HG02943 (cell line): Measurements from ENCODE around the gene ZNF280B.
"Not testable (repeated sequence)": the region's sequence is repeated elsewhere in the genome, so short reads cannot be mapped to it uniquely, and the experiment has no call there.

Experiments used
- ATAC-seq: cut with Tn5 transposase; IDR thresholded peaks from one replicate; pipeline ENCODE4 v1.9.1; 2021; ENCODE audit warnings: mild to moderate bottlenecking, low read depth, moderate library complexity; ENCODE audit not compliant: unreplicated experiment

ZNF280B gene

GRCh38 chr22:22465782-22466181, 42.8 kb downstream of the ZNF280B start:
- ATAC-seq, result no peak

- ATAC-seq, result no peak
Observed at GRCh38 chr22:22465094-22465602, 43.4 kb downstream of the ZNF280B start.

DNA sequence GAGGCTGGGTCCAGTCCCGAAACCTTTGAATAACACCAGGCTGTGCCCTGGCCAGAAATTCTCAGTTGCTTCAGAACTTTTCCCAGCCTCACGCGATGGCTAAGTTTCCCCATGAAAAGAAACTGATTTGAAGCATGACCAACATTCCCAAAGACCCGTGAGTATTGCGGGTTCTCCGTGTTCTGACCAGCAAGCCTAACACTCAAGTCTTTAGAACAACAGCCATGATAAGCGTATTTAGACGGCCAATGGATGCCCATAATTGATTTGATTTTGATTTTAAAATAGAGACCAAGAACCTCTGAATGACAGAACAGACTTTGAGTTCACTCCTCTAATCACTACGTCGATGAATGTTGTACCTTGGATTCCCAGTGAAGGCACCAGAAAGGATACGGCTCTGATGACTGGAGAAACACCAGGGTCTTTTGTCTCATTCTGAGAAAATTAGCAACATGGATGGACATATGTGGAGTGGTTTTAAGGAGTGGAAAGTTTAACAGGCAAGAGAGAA, 43.9 kb downstream of the ZNF280B start:
- ATAC-seq, result no peak

GRCh38 chr22:22463855-22464540, 44.5 kb downstream of the ZNF280B start:
- ATAC-seq, result no peak

DNA sequence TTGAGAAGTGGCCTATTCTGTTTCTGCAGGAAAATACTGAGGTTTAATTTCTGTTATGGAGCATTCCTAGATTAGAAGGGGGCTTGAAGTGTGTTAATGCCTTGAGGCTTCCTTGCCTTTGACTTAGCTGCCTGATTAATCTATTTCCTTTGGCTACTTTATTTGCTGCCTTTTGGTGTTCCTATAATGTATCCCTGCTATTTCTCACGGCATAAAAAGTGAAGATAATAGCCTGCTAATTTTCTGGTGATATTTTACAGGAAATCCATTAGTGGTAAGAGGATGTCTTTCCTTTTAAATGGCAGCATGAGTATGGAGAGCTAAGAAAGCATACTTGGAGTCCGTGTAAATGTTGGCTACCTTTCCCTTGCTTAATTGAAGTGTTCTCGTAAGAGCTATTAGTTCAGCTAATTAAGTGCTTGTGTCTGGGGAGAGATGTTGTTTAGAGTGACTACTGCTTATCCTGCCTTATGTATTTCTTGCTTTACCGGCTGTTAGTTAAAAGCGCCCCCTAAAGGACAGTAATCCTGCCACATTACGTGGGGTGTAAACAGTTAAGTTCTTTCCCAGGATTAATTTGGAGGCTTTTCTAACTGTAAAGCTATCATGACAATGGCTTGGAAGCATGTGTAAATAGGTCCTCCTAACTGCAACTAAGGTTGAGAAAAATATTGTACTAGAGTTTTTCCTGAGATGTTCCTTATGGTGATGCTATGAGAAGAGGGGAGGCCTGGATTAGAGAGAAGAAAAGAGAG, 45.6 kb downstream of the ZNF280B start:
- no peak for ATAC-seq

DNA sequence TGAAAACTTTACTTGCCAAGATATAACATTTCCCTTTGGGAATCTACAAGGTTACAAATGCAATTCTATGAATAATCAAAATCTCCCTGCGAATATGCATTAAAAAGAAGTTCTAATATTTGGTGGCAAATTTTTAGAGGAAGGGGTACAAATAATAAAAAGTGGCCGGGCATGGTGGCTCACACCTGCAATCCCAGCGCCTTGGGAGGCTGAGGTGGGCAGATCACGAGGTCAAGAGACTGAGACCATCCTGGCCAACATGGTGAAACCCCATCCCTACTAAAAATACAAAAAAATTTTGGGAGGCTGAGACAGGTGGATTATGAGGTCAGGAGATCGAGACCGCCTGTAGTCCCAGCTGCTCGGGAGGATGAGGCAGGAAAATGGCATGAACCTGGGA, 47.0 kb downstream of the ZNF280B start:
- no peak for ATAC-seq

GRCh38 chr22:22461111-22461510, 47.4 kb downstream of the ZNF280B start:
- no peak for ATAC-seq

DNA sequence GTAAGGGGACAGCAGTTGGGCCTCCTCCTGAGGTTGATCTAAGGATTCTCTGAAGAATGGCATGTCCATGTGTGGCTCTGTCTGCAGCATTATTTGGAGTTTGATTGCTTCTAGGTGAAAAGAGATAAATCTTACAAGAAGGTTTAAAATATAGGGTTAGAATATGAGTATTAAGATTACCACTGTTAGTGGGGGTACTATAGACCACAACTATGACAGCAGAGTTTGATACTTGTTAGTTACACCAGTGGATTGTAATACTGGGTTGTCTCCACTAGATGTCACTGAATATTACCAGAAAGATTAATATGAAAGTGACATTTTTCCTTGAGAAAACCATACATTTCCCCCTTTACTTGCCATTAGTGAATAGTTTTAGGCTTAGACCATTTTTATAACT, 47.9 kb downstream of the ZNF280B start:
- no peak for ATAC-seq

DNA sequence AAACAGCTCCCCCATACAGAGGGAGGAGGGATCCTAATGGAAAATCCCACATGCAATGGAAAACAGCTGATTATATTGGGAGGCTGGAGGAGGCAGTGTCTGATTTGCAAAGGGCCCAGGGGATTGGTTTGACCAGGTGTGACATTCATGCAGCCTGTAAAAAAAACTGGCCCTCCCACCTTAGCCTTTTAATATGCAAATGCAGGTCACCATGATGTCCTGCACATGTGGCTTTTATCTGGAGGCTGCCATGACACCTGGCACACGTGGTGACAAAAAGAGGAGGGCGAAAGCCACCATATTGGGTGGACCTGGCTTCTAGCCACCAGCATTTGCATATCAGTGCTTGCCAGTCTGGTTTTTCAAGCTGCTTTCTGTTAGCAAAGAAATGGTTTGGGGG, 48.5 kb downstream of the ZNF280B start:
- no peak for ATAC-seq

- ATAC-seq, result no peak
Observed at GRCh38 chr22:22458896-22459588, 49.5 kb downstream of the ZNF280B start.

DNA sequence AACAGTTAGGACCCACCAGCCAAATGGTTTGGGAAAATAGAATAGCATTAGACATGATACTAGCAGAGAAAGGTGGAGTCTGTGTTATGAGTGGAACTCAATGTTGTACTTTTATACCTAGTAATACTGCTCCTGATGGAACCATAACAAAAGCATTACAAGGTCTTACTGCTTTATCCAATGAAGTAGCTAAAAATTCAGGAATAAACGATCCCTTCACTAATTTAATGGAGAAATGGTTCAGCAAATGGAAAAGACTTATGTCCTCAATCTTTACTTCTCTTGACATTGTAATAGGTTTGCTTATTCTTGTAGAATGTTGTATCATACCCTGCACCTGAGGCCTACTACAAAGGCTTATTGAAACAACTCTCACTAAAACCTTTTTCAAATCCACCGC, 50.2 kb downstream of the ZNF280B start:
- ATAC-seq, result no peak

DNA sequence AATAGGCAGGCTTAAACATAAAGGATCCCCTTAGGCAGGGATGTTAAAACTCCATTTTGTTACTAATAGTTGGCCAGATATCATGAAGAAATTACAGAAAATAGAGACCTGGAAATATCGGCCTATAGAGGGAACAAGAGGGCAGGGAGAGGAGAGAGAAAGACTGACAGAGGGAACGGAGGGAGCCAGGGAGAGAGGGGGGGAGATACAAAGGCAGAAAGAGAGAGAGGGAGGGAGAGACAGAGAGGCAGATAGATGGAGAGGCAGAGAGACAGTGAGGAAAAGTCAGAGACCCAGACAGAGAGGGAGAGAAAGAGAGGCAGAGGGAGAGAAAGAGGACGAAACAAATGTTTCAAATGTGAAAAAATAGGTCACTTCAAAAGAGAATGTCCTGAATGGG, 53.5 kb downstream of the ZNF280B start:
- ATAC-seq, result no peak

- no peak for ATAC-seq
Observed at GRCh38 chr22:22452996-22453686, 55.4 kb downstream of the ZNF280B start.

DNA sequence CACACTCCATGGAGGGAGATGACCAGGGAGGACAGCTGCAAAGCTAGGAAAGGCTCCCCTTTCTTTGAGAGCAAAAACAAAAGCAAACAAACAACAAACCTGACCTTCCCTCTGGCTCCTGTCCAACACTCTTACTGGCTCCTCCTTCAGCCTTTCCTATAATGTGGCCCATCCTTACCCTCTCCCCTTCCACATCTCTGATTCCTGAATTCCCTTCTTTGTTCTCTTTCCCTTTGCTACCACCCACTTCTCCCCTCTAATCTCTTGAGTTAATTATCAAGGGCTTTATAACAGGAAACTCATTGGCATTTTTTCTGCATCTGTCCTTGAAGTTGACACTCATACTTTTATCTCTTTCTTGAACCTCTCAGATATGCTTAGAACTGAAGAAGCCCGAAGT, 56.3 kb downstream of the ZNF280B start:
- ATAC-seq, result no peak

- peak; percentile 73 for ATAC-seq
Observed at GRCh38 chr22:22450343-22450839, 58.2 kb downstream of the ZNF280B start.

GRCh38 chr22:22449819-22450218, 58.7 kb downstream of the ZNF280B start:
- ATAC-seq, result no peak

- no peak for ATAC-seq
Observed at GRCh38 chr22:22446517-22446916, 62.0 kb downstream of the ZNF280B start.

- not testable (repeated sequence) for ATAC-seq
Observed at GRCh38 chr22:22444007-22444589, 64.4 kb downstream of the ZNF280B start.

DNA sequence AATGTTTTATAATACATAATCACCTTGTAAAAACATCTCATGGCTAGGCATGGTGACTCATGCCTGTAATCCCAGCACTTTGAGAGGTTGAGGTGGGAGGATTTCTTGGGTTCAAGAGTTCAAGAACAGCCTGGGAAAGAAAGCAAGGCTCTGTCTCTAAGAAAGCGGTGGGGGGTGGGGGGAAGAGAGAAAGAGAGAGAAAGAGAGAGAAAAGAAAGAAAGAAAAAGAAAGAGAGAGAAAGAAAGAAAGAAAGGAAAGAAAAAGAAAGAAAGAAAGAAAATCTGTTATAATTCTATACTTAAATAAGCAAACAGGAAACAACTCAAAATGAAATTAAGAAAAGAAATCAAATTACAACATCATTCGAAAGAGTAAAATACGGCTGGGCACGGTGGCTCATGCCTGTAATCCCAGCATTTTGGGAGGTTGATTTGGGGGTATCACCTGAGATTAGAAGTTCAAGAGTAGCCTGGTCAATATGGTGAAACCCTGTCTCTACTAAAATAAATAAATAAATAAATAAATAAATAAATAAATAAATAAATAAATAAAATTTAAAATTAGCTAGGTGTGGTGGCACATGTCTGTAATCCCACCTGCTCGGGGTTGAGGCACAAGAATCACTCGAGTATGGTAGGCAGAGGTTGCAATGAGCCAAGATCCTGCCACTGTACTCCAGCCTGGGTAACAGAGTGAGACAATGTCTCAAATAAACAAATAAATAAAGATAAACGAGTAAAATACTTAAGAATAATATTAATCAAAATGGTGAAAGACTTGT, 65.4 kb downstream of the ZNF280B start:
- no peak for ATAC-seq
